Measurements from ENCODE around the gene MAP3K3.

DNA sequence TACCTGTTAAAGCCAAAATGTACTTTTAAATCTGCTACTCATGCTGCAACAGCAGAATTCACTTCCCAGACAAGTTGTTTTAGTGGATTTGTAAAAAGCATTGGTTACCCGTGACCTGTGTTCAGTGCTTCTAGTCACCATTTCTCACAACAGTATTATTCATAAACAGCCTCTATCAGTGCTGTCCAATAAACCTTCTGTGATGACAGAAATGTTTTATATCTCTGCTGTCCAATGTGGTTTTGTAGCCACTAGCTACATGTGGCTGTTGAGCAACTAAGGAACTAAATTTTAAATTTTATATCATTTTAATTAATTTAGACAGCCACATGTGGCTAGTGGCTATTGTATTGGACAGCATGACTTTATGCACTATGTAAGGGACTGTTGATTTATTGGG lies 12.6 kb downstream of the MAP3K3 start:
- TF ChIP-seq, protein P1, sequence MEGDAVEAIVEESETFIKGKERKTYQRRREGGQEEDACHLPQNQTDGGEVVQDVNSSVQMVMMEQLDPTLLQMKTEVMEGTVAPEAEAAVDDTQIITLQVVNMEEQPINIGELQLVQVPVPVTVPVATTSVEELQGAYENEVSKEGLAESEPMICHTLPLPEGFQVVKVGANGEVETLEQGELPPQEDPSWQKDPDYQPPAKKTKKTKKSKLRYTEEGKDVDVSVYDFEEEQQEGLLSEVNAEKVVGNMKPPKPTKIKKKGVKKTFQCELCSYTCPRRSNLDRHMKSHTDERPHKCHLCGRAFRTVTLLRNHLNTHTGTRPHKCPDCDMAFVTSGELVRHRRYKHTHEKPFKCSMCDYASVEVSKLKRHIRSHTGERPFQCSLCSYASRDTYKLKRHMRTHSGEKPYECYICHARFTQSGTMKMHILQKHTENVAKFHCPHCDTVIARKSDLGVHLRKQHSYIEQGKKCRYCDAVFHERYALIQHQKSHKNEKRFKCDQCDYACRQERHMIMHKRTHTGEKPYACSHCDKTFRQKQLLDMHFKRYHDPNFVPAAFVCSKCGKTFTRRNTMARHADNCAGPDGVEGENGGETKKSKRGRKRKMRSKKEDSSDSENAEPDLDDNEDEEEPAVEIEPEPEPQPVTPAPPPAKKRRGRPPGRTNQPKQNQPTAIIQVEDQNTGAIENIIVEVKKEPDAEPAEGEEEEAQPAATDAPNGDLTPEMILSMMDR (conservative IDR thresholded peaks at IDR 0.05), result no peak
- TF ChIP-seq ZFX (IDR thresholded peaks at IDR 0.05), result no peak
